Stomach (tissue), 4 donors: ENCODE measurements around the gene ETNK2.

Source experiments
- EP300 ChIP-seq: sonication (generic); formaldehyde crosslinking; IDR thresholded peaks from one replicate; pipeline ENCODE4 v1.6.1; 2017; ENCODE audit warnings: antibody characterized with exemption
- TF ChIP-seq, protein P1 (sequence below), 7 experiments: fragments of 450-650 bp in 4 of 7; fragments of 200-600 bp in 3 of 7; sonication (generic) in 3 of 7; IDR thresholded peaks; one replicate each; pipeline ENCODE4 v1.5.1; 2016 to 2019; ENCODE audit warnings: antibody characterized with exemption in 7 of 7, control low read depth in 2 of 7, mild to moderate bottlenecking in 1 of 7

DNA sequence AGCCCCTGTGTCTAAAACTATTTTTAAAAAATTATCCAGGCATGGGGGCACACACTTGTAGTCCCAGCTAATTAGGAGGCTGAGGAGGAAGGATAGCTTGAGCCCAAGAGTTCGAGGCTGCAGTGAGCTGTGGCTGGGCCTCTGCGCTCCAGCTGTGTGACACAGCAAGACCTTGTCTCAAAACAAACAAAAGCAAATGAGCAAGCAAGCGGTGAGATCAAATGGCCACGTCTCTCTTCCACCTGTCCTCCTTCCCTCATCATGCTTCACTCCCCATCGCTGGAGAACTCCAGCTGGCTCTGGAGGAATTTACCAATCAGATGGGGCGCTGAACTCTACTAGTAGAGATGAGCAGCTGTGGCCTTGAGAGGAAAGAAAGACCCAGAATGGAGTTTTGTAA lies 28.3 kb upstream of the ETNK2 start:
- TF ChIP-seq, protein P1, sequence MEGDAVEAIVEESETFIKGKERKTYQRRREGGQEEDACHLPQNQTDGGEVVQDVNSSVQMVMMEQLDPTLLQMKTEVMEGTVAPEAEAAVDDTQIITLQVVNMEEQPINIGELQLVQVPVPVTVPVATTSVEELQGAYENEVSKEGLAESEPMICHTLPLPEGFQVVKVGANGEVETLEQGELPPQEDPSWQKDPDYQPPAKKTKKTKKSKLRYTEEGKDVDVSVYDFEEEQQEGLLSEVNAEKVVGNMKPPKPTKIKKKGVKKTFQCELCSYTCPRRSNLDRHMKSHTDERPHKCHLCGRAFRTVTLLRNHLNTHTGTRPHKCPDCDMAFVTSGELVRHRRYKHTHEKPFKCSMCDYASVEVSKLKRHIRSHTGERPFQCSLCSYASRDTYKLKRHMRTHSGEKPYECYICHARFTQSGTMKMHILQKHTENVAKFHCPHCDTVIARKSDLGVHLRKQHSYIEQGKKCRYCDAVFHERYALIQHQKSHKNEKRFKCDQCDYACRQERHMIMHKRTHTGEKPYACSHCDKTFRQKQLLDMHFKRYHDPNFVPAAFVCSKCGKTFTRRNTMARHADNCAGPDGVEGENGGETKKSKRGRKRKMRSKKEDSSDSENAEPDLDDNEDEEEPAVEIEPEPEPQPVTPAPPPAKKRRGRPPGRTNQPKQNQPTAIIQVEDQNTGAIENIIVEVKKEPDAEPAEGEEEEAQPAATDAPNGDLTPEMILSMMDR (IDR thresholded peaks at IDR 0.05): no peak
- TF ChIP-seq EP300: no peak
